Gastrocnemius medialis (tissue), 4 donors: ENCODE results near the gene GRIN1. TPM values are rescaled to one million over a fixed set of nuclear protein-coding genes. Genes with fewer than 3 reads are reported as not detected.
A peak's percentile ranks its signal among the peaks of the same experiment; 100 is the strongest.

Experiments
- ATAC-seq, 2 donors: fragments of 150-250 bp; one replicate each; pipeline ENCODE4 v1.9.1; 2016
- DNase-seq, 2 donors: peaks; one replicate each; pipeline ENCODE4 v3.0.0-alpha.2; 2019
- H3K27ac ChIP-seq, 4 donors: fragments of 200-600 bp; sonication (generic); 1 replicate in 1 of 4; 2 replicates in 3 of 4; pipeline ENCODE4 v1.5.1; 2016 to 2018; ENCODE audit warnings: mild to moderate bottlenecking in 2 of 4, moderate library complexity in 1 of 4
- H3K27me3 ChIP-seq, 3 donors: fragments of 200-600 bp; sonication (generic) in 2 of 3; 1 replicate in 1 of 3; 2 replicates in 2 of 3; pipeline versions ENCODE4 v1.5.1 to v1.6.0; 2016 to 2019; ENCODE audit warnings: mild to moderate bottlenecking in 1 of 3, moderate library complexity in 1 of 3
- H3K36me3 ChIP-seq, 2 donors: fragments of 200-600 bp; sonication (generic) in 1 of 2; one replicate each; pipeline ENCODE4 v1.5.1; 2017 to 2018
- H3K4me1 ChIP-seq, 2 donors: fragments of 200-600 bp; sonication (generic) in 1 of 2; one replicate each; pipeline ENCODE4 v1.5.1; 2016 to 2017; ENCODE audit warnings: mild to moderate bottlenecking in 2 of 2
- H3K4me3 ChIP-seq, 4 donors: fragments of 200-600 bp; sonication (generic) in 3 of 4; 1 replicate in 1 of 4; 2 replicates in 3 of 4; pipeline ENCODE4 v1.5.1; 2016 to 2019; ENCODE audit warnings: mild to moderate bottlenecking in 2 of 4
- H3K9me3 ChIP-seq, 3 donors: fragments of 200-600 bp; sonication (generic) in 2 of 3; 1 replicate in 1 of 3; 2 replicates in 2 of 3; pipeline ENCODE4 v1.5.1; 2016 to 2019
- CTCF ChIP-seq, 5 experiments: fragments of 450-650 bp in 3 of 5; fragments of 200-600 bp in 2 of 5; sonication (generic) in 2 of 5; IDR thresholded peaks in 4 of 5; conservative IDR thresholded peaks in 1 of 5; 1 replicate in 4 of 5; 2 replicates in 1 of 5; pipeline ENCODE4 v1.5.1; 2016 to 2019; ENCODE audit warnings: antibody characterized with exemption in 5 of 5, mild to moderate bottlenecking in 3 of 5, moderate library complexity in 3 of 5
- POLR2A ChIP-seq, 2 donors: fragments of 450-650 bp; IDR thresholded peaks; one replicate each; pipeline ENCODE4 v1.6.1; 2017; ENCODE audit warnings: antibody characterized with exemption in 2 of 2, mild to moderate bottlenecking in 2 of 2, moderate library complexity in 2 of 2
- in situ Hi-C, 4 donors: fragments of 200-750 bp; cut with MboI; loops; one replicate each; pipeline versions ENCODE4 v1.15.0 to v1.8.0; 2017; ENCODE audit warnings: low sequenced_read_pairs in 4 of 4
- intact Hi-C: fragments of 100-400 bp; cut with DNase I; formaldehyde crosslinking; loops from one replicate; pipeline ENCODE4 v1.15.1; 2023; ENCODE audit warnings: low total_unique reads
- total RNA-seq, 4 donors: library from RNA; depleted of rRNA; stranded (reverse); fragments of >200 nt; gene quantifications; one replicate each; pipeline versions ENCODE4 v1.1.0 to v1.2.3, GENCODE V29; 2016

The GRIN1 gene
- total RNA-seq, 4 donors from 2014 or later: not detected

- Histone ChIP-seq H3K4me1 (peaks cover 39 to 44% of the 10 kb centered on the region in 2 donors), H3K27me3 (no peaks in the 10 kb centered on the region), H3K27ac (peak overlapping the region; percentile 85 to 98 (median 96)), H3K9me3 (no peaks in the 10 kb centered on the region), H3K36me3 (peaks cover 0 to 42% of the 10 kb centered on the region in 2 donors), H3K4me3 (peak overlapping the region; percentile 68 to 100 (median 97))
- in situ Hi-C loops: no loop called here
- DNase-seq (no peak), ATAC-seq (peak; percentile 13 to 25)
- intact Hi-C loops: loop anchor here (1.0 to 2.0 kb wide), 6 partner anchors 12 to 102 kb away; partner anchors contain the start of genes MAN1B1, NDOR1, TMEM203 and TPRN
- no peak for TF ChIP-seq POLR2A (IDR thresholded peaks at IDR 0.05)
- TF ChIP-seq CTCF (IDR thresholded peaks at IDR 0.05 in 4 of 5, conservative IDR thresholded peaks at IDR 0.05 in 1 of 5): no peak
These were observed 49.1 kb downstream of the GRIN1 start for GRCh38 chr9:137188086-137188489.

- peak; percentile 79 to 88 for DNase-seq
- Histone ChIP-seq H3K4me1 (peaks cover 39 to 44% of the 10 kb centered on the region in 2 donors), H3K9me3 (no peaks in the 10 kb centered on the region), H3K27me3 (no peaks in the 10 kb centered on the region), H3K4me3 (peak within 1 kb of the TSS; percentile 68 to 100 (median 97)), H3K27ac (peak within 1 kb of the TSS; percentile 85 to 98 (median 96)), H3K36me3 (peaks cover 0 to 36% of the 10 kb centered on the region in 2 donors)
- peak; percentile 84 to 92 for TF ChIP-seq POLR2A (IDR thresholded peaks at IDR 0.05)
- TF ChIP-seq CTCF (IDR thresholded peaks at IDR 0.05 in 4 of 5, conservative IDR thresholded peaks at IDR 0.05 in 1 of 5): peak in 4 of 5 experiments; percentile 8 to 72 (median 38)
- intact Hi-C loops (loop anchor here (1.0 to 2.0 kb wide), 6 partner anchors 12 to 102 kb away; partner anchors contain the start of genes MAN1B1, NDOR1, TMEM203 and TPRN), in situ Hi-C loops (no loop called here)
- ATAC-seq: peak; percentile 92 to 95
These were observed 49.7 kb downstream of the GRIN1 start, which contains the start of the genes ANAPC2 and SSNA1 for GRCh38 chr9:137188490-137189296. Gene ANAPC2, minus strand, starts transcription at chr9:137188560. Its CDS starts 28 bp downstream, at chr9:137188532. Gene SSNA1, plus strand, starts transcription at chr9:137188676. Its CDS starts 51 bp downstream, at chr9:137188727.

GRCh38 chr9:137189297-137190295 is 50.6 kb downstream of the GRIN1 start:
- ATAC-seq: no peak
- intact Hi-C loops (loop anchor here (2.0 kb wide), 1 partner anchor 51 kb away; the partner anchor contains the start of gene TUBB4B), in situ Hi-C loops (no loop called here)
- H3K36me3 ChIP-seq: peaks cover 0 to 27% of the 10 kb centered on the region in 2 donors
- no peaks in the 10 kb centered on the region for H3K27me3 ChIP-seq
- H3K4me3 ChIP-seq: peak overlapping the region; percentile 68 to 100 (median 97)
- no peaks in the 10 kb centered on the region for H3K9me3 ChIP-seq
- H3K27ac ChIP-seq: peak overlapping the region; percentile 85 to 98 (median 96)
- H3K4me1 ChIP-seq: peaks cover 39 to 52% of the 10 kb centered on the region in 2 donors
- TF ChIP-seq POLR2A (IDR thresholded peaks at IDR 0.05): no peak
- no peak for TF ChIP-seq CTCF (IDR thresholded peaks at IDR 0.05 in 4 of 5, conservative IDR thresholded peaks at IDR 0.05 in 1 of 5)
- no peak for DNase-seq

GRCh38 chr9:137190315-137190856 is 51.4 kb downstream of the GRIN1 start:
- Histone ChIP-seq H3K4me3 (peak overlapping the region in 1 of 4 donors; percentile 96), H3K27ac (peak overlapping the region; percentile 85 to 98 (median 96)), H3K4me1 (peaks cover 39 to 54% of the 10 kb centered on the region in 2 donors), H3K27me3 (no peaks in the 10 kb centered on the region), H3K36me3 (peaks cover 0 to 22% of the 10 kb centered on the region in 2 donors), H3K9me3 (no peaks in the 10 kb centered on the region)
- TF ChIP-seq POLR2A (IDR thresholded peaks at IDR 0.05): no peak
- no peak for DNase-seq
- intact Hi-C loops: no loop called here
- no peak for ATAC-seq
- in situ Hi-C loops: no loop called here
